ENCODE data around the gene IGFL3. TPM values are rescaled to one million over a fixed set of nuclear protein-coding genes. Genes with fewer than 3 reads are reported as not detected.
A peak's percentile ranks its signal among the peaks of the same experiment; 100 is the strongest.

IGFL3 gene
- total RNA-seq, 1 donor from 2014 or later, result not detected

- H3K4me3 Mint-ChIP-seq, result no peak overlapping the region
- H3K36me3 Mint-ChIP-seq, result no peaks in the 10 kb centered on the region
- no peak for TF ChIP-seq CTCF (conservative IDR thresholded peaks at IDR 0.05)
- peaks cover 8% of the 10 kb centered on the region for H3K27me3 Mint-ChIP-seq
- peaks cover 4% of the 10 kb centered on the region for H3K9me3 Mint-ChIP-seq
- no peak overlapping the region for H3K27ac Mint-ChIP-seq
- peaks cover 8% of the 10 kb centered on the region for H3K4me1 Mint-ChIP-seq (ENCODE audit: unreplicated experiment)
- DNase-seq (ENCODE audit: extremely low spot score, unreplicated experiment), result no peak
Measured at GRCh38 chr19:46100344-46100743, 24.1 kb downstream of the IGFL3 start.

GRCh38 chr19:46090444-46090843 is 34.0 kb downstream of the IGFL3 start:
- Mint-ChIP-seq H3K27ac (no peak overlapping the region), H3K36me3 (no peaks in the 10 kb centered on the region), H3K27me3 (peaks cover 5% of the 10 kb centered on the region), H3K9me3 (peaks cover 11% of the 10 kb centered on the region), H3K4me1 (ENCODE audit: unreplicated experiment) (no peaks in the 10 kb centered on the region), H3K4me3 (no peak overlapping the region)
- TF ChIP-seq CTCF (conservative IDR thresholded peaks at IDR 0.05), result no peak
- DNase-seq (ENCODE audit: extremely low spot score, unreplicated experiment), result no peak

GRCh38 chr19:46089432-46089831 is 35.1 kb downstream of the IGFL3 start:
- H3K27me3 Mint-ChIP-seq, result peaks cover 5% of the 10 kb centered on the region
- no peak for TF ChIP-seq CTCF (conservative IDR thresholded peaks at IDR 0.05)
- no peak overlapping the region for H3K4me3 Mint-ChIP-seq
- no peaks in the 10 kb centered on the region for H3K36me3 Mint-ChIP-seq
- H3K27ac Mint-ChIP-seq, result no peak overlapping the region
- peaks cover 11% of the 10 kb centered on the region for H3K9me3 Mint-ChIP-seq
- DNase-seq (ENCODE audit: extremely low spot score, unreplicated experiment), result no peak
- no peaks in the 10 kb centered on the region for H3K4me1 Mint-ChIP-seq (ENCODE audit: unreplicated experiment)

GRCh38 chr19:46088101-46088500 is 36.4 kb downstream of the IGFL3 start:
- DNase-seq (ENCODE audit: extremely low spot score, unreplicated experiment), result no peak
- no peaks in the 10 kb centered on the region for H3K27me3 Mint-ChIP-seq
- no peaks in the 10 kb centered on the region for H3K4me1 Mint-ChIP-seq (ENCODE audit: unreplicated experiment)
- no peak overlapping the region for H3K27ac Mint-ChIP-seq
- H3K36me3 Mint-ChIP-seq, result no peaks in the 10 kb centered on the region
- H3K9me3 Mint-ChIP-seq, result peaks cover 11% of the 10 kb centered on the region
- TF ChIP-seq CTCF (conservative IDR thresholded peaks at IDR 0.05), result no peak
- no peak overlapping the region for H3K4me3 Mint-ChIP-seq

GRCh38 chr19:46085888-46086287 is 38.6 kb downstream of the IGFL3 start:
- no peak for TF ChIP-seq CTCF (conservative IDR thresholded peaks at IDR 0.05)
- peaks cover 8% of the 10 kb centered on the region for H3K4me1 Mint-ChIP-seq (ENCODE audit: unreplicated experiment)
- no peak for DNase-seq (ENCODE audit: extremely low spot score, unreplicated experiment)
- H3K27ac Mint-ChIP-seq, result no peak overlapping the region
- H3K27me3 Mint-ChIP-seq, result peaks cover 5% of the 10 kb centered on the region
- H3K9me3 Mint-ChIP-seq, result peaks cover 16% of the 10 kb centered on the region
- H3K4me3 Mint-ChIP-seq, result no peak overlapping the region
- no peaks in the 10 kb centered on the region for H3K36me3 Mint-ChIP-seq

GRCh38 chr19:46082728-46083050 is 41.8 kb downstream of the IGFL3 start:
- TF ChIP-seq CTCF (conservative IDR thresholded peaks at IDR 0.05), result no peak
- H3K27ac Mint-ChIP-seq, result peak overlapping the region; percentile 7
- DNase-seq (ENCODE audit: extremely low spot score, unreplicated experiment), result no peak
- no peak overlapping the region for H3K4me3 Mint-ChIP-seq
- peaks cover 9% of the 10 kb centered on the region for H3K27me3 Mint-ChIP-seq
- peaks cover 8% of the 10 kb centered on the region for H3K9me3 Mint-ChIP-seq
- H3K4me1 Mint-ChIP-seq (ENCODE audit: unreplicated experiment), result peaks cover 8% of the 10 kb centered on the region
- H3K36me3 Mint-ChIP-seq, result peaks cover 3% of the 10 kb centered on the region
